GM23248 (cell line): Measurements from ENCODE around the gene UBTD1. TPM values are rescaled to one million over a fixed set of nuclear protein-coding genes. Genes with fewer than 3 reads are reported as not detected.
A peak's percentile ranks its signal among the peaks of the same experiment; 100 is the strongest.

ENCODE experiments used
- DNase-seq: peaks from one replicate; pipeline ENCODE4 v3.0.0-alpha.2; 2015
- H2AFZ ChIP-seq: fragments of 200-600 bp; sonication (generic); 2 replicates; pipeline ENCODE4 v1.6.1; 2016; ENCODE audit warnings: antibody characterized with exemption
- H3F3A ChIP-seq: fragments of 200-600 bp; sonication (generic); 2 replicates; pipeline ENCODE4 v1.6.1; 2016; ENCODE audit warnings: mild to moderate bottlenecking, antibody characterized with exemption, mixed run types; ENCODE audit not compliant: insufficient read depth
- H3K27ac ChIP-seq: fragments of 200-600 bp; sonication (generic); 2 replicates; pipeline ENCODE4 v1.5.1; 2016; ENCODE audit warnings: mild to moderate bottlenecking
- H3K27me3 ChIP-seq: fragments of 200-600 bp; sonication (generic); replicated peaks from 2 replicates; pipeline ENCODE4 v1.6.1; 2016; ENCODE audit warnings: mild to moderate bottlenecking; ENCODE audit not compliant: insufficient read depth
- H3K36me3 ChIP-seq: fragments of 200-600 bp; sonication (generic); 2 replicates; pipeline ENCODE4 v1.6.1; 2016; ENCODE audit warnings: low read depth, mild to moderate bottlenecking
- H3K4me1 ChIP-seq: fragments of 200-600 bp; sonication (generic); 2 replicates; pipeline ENCODE4 v1.6.1; 2016; ENCODE audit warnings: mild to moderate bottlenecking; ENCODE audit not compliant: insufficient read depth
- H3K4me2 ChIP-seq: fragments of 200-600 bp; sonication (generic); one replicate; pipeline ENCODE4 v1.6.1; 2016; ENCODE audit warnings: mild to moderate bottlenecking; ENCODE audit not compliant: unreplicated experiment
- H3K4me3 ChIP-seq: fragments of 200-600 bp; sonication (generic); 2 replicates; pipeline ENCODE4 v1.5.1; 2016; ENCODE audit warnings: mild to moderate bottlenecking
- H3K79me2 ChIP-seq: fragments of 200-600 bp; sonication (generic); 2 replicates; pipeline ENCODE4 v1.6.1; 2016; ENCODE audit warnings: mild to moderate bottlenecking; ENCODE audit not compliant: insufficient read depth
- H3K9ac ChIP-seq: fragments of 200-600 bp; sonication (generic); 2 replicates; pipeline ENCODE4 v1.6.1; 2016; ENCODE audit warnings: mild to moderate bottlenecking
- H3K9me2 ChIP-seq: fragments of 200-600 bp; sonication (generic); 2 replicates; pipeline ENCODE4 v1.6.1; 2016; ENCODE audit warnings: mixed run types, mild to moderate bottlenecking, moderate library complexity; ENCODE audit not compliant: insufficient read depth
- H3K9me3 ChIP-seq: fragments of 200-600 bp; sonication (generic); one replicate; pipeline ENCODE4 v1.6.1; 2017; ENCODE audit warnings: low read depth
- H4K20me1 ChIP-seq: fragments of 200-600 bp; sonication (generic); 2 replicates; pipeline ENCODE4 v1.6.0; 2016; ENCODE audit not compliant: insufficient read depth
- EZH2 ChIP-seq: fragments of 200-600 bp; sonication (generic); IDR thresholded peaks from 2 replicates; pipeline ENCODE4 v1.6.1; 2018; ENCODE audit warnings: antibody characterized with exemption, mild to moderate bottlenecking; ENCODE audit not compliant: insufficient read depth, poor library complexity, severe bottlenecking
- EZH2phosphoT487 ChIP-seq: fragments of 200-600 bp; sonication (generic); IDR thresholded peaks from 2 replicates; pipeline ENCODE4 v1.6.1; 2018; ENCODE audit warnings: antibody characterized with exemption, moderate library complexity, mild to moderate bottlenecking, low read depth; ENCODE audit not compliant: insufficient read depth
- WGBS, 2 experiments: methylation state at CpG; one replicate each; pipeline ENCODE4 v1.1.6; 2015 to 2017; ENCODE audit warnings: low lambda C conversion rate in 2 of 2, low coverage in 1 of 2; ENCODE audit errors: missing lambda C conversion rate in 2 of 2; 5-methylcytosine and 5-hydroxymethylcytosine counted together
- in situ Hi-C: fragments of 300-500 bp; cut with MboI; formaldehyde crosslinking; loops from 2 replicates; pipeline ENCODE4 v1.15.0; 2020
- polyA plus RNA-seq: library from polyadenylated mRNA; unstranded; fragments of >200 nt; fragmentation: Nextera tagmentation; extraction: Ambion mirVana; gene quantifications from 2 replicates; pipeline ENCODE4 v1.2.1, GENCODE V29; 2016
- total RNA-seq: library from RNA; depleted of rRNA; stranded (reverse); fragments of >200 nt; shearing (Covaris generic); gene quantifications from 2 replicates; pipeline ENCODE4 v1.2.3, GENCODE V29; 2014

UBTD1 gene
- total and polyA plus RNA-seq, 2 experiments from 2014 or later, result 20.8 to 27.2 TPM

DNA sequence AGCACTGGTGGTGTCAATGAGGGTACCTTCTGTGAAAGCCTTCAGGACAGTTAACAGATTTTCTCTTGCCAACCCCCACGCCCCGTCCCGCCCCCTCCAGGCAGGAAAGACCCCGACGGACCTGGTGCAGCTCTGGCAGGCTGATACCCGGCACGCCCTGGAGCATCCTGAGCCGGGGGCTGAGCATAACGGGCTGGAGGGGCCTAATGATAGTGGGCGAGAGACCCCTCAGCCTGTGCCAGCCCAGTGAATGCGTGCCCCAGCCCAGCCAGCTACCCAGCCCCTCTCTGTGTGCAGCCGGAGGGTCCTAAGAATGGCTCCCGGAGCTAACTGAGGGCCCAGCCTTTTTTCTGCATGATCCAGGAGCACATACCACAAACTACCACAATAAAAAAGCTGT, 84.8 kb downstream of the UBTD1 start:
- 80 to 83% methylated on average over 6 to 11 of the region's 13 CpGs for WGBS, 2 experiments
- in situ Hi-C loops, result no loop called here

GRCh38 chr10:97584060-97584797, 85.5 kb downstream of the UBTD1 start, which contains the start of gene HOGA1:
Gene HOGA1, plus strand, starts transcription at chr10:97584389. Its CDS starts 315 bp downstream, at chr10:97584704.
- H3K36me3 ChIP-seq, result no peaks in the 10 kb centered on the region
- peak; percentile 62 for DNase-seq

More for the DNA sequence above, 84.8 kb downstream of the UBTD1 start:
- no peak for TF ChIP-seq EZH2phosphoT487
- H3K27ac ChIP-seq, result no peak overlapping the region
- H3K27me3 ChIP-seq, result no peaks in the 10 kb centered on the region
- DNase-seq, result no peak
- H3K9ac ChIP-seq, result no peak overlapping the region
- no peaks in the 10 kb centered on the region for H3K9me3 ChIP-seq
- no peaks in the 10 kb centered on the region for H3K79me2 ChIP-seq
- H3K9me2 ChIP-seq, result no peaks in the 10 kb centered on the region
- H3K4me1 ChIP-seq, result peaks cover 4% of the 10 kb centered on the region; the same call in 1 of the 2 replicates
- no peak overlapping the region for H3K4me2 ChIP-seq
- H3F3A ChIP-seq, result no peaks in the 10 kb centered on the region
- no peaks in the 10 kb centered on the region for H3K36me3 ChIP-seq
- H3K4me3 ChIP-seq, result no peak overlapping the region
- H2AFZ ChIP-seq, result peak overlapping the region; percentile 69
- no peaks in the 10 kb centered on the region for H4K20me1 ChIP-seq

DNA sequence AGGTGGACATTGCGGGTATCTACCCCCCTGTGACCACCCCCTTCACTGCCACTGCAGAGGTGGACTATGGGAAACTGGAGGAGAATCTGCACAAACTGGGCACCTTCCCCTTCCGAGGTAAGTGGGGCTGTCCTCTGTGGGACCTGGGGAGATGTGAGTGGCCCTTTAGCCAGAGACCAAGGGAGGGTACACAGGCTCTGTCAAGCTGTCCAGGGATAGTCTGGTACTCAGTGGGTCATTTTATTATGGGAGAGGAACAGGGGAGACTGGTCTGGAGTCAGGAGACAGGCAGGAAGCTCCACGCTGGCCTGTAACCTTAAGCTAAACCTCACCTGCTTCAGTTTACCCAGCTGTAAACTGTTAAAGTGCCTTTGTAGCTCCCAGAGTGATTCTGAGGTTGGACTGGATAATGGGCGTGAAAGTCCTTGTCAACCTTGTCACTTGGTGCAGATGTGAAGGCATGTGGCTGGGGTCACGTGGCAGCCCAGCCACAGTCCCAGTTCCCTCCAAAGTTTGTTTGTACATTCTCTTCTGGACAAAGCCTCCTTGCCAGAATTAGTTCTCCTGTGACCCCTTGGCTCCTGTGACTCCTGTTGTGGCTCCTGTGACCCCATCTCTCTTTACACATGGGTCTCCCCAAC, 86.2 kb downstream of the UBTD1 start:
- Histone ChIP-seq H2AFZ (no peak overlapping the region), H3K4me1 (peaks cover 4% of the 10 kb centered on the region; the same call in 1 of the 2 replicates), H3K9ac (no peak overlapping the region), H3K4me2 (no peak overlapping the region), H3K9me2 (no peaks in the 10 kb centered on the region), H4K20me1 (no peaks in the 10 kb centered on the region), H3K27me3 (no peaks in the 10 kb centered on the region), H3K4me3 (no peak overlapping the region), H3K27ac (no peak overlapping the region), H3F3A (no peaks in the 10 kb centered on the region), H3K9me3 (no peaks in the 10 kb centered on the region), H3K79me2 (no peaks in the 10 kb centered on the region), H3K36me3 (no peaks in the 10 kb centered on the region)
- no peak for TF ChIP-seq EZH2phosphoT487
- TF ChIP-seq EZH2, result no peak
- DNase-seq, result no peak
- 89 to 93% methylated on average over 5 of the region's 5 CpGs for WGBS, 2 experiments
- in situ Hi-C loops, result no loop called here

More at GRCh38 chr10:97584060-97584797, 85.5 kb downstream of the UBTD1 start, which contains the start of gene HOGA1:
- no peaks in the 10 kb centered on the region for H3K79me2 ChIP-seq
- H3K9me2 ChIP-seq, result no peaks in the 10 kb centered on the region
- peaks cover 4% of the 10 kb centered on the region; the same call in 1 of the 2 replicates for H3K4me1 ChIP-seq
- H3K4me2 ChIP-seq, result no peak within 1 kb of the TSS
- no peak within 1 kb of the TSS for H3K27ac ChIP-seq
- no peaks in the 10 kb centered on the region for H4K20me1 ChIP-seq
- no peaks in the 10 kb centered on the region for H3K27me3 ChIP-seq
- no peaks in the 10 kb centered on the region for H3F3A ChIP-seq
- H2AFZ ChIP-seq, result peak within 1 kb of the TSS; percentile 69
- no peaks in the 10 kb centered on the region for H3K9me3 ChIP-seq
- H3K4me3 ChIP-seq, result no peak within 1 kb of the TSS
- 28 to 29% methylated on average over 5 of the region's 5 CpGs for WGBS, 2 experiments
- TF ChIP-seq EZH2phosphoT487 (no peak), EZH2 (no peak)
- no peak within 1 kb of the TSS for H3K9ac ChIP-seq
- in situ Hi-C loops, result no loop called here

DNA sequence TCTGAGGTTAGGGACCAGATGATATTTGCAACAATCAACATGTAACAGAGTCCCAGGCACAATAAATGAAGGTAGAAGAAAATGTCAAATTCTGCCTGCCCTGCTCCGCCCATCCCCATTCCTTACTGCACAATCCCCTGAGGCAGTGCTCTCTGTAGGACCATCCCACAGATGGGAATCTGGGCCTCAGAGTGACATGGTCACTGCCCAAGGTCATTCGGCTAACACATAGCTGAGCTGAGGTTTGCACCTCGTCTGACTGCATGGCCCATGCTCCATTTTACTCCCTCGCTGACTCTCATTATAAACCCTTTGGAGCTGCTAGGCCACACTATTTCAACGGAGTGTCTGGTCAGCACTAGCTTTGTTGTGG, 86.7 kb downstream of the UBTD1 start:
- Histone ChIP-seq H3F3A (no peaks in the 10 kb centered on the region), H3K9me3 (no peaks in the 10 kb centered on the region), H3K9me2 (no peaks in the 10 kb centered on the region), H3K4me1 (peaks cover 4% of the 10 kb centered on the region; the same call in 1 of the 2 replicates), H3K27ac (no peak overlapping the region), H3K4me3 (no peak overlapping the region), H3K9ac (no peak overlapping the region), H3K36me3 (no peaks in the 10 kb centered on the region), H3K27me3 (no peaks in the 10 kb centered on the region), H3K79me2 (no peaks in the 10 kb centered on the region), H4K20me1 (no peaks in the 10 kb centered on the region), H2AFZ (no peak overlapping the region), H3K4me2 (no peak overlapping the region)
- WGBS, 2 experiments, result 88 to 90% methylated on average over 5 of the region's 5 CpGs
- TF ChIP-seq EZH2phosphoT487 (no peak), EZH2 (no peak)
- no peak for DNase-seq
- in situ Hi-C loops, result no loop called here
